ENCODE data around the gene PTPRN2.

DNA sequence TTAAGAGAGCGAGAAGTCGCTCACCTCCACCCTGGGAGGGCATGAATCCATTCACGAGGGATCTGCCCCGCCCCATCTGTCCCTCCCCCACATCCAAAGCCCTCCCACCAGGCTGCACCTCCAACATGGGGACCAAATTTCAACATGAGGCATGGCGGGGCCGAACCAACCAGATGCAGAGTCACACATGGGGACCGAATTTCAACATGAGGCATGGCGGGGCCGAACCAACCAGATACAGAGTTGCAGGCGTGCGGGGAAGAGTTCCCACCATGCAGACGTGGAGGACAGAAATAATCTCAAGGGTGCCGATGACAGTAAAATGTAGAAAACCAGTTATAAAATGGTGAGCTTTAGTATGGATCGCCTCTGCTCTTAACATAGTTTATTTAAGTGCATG is 686.5 kb downstream of the PTPRN2 start:
- no peak for TF ChIP-seq CTCF (conservative IDR thresholded peaks at IDR 0.05)
- no peak for TF ChIP-seq EZH2 (IDR thresholded peaks at IDR 0.05; ENCODE audit: low read depth)

All from PC-9 (cell line).